Measurements from ENCODE around the gene INPP5E.

DNA sequence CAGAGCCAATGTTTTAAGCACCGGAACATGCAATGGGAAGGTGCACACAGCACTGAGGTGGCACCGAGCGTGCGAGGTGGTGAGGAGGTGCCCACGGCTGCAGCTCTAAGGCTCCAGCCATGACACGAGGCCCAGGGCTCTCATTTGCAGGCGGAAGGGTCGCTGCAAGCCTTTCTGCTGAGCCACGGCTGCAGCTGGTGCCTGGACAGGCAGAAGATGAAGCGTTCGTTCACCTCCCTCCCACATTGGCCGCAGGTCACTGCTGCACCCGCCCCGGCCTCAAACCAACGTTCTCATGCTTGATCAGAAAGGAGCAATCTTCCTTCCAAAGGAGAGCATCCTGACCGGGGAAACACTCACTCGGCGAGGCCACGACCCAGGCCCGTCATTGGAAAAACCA is 4.5 kb upstream of the INPP5E start:
- TF ChIP-seq POLR2A (IDR thresholded peaks at IDR 0.05) (no peak), CTCF (IDR thresholded peaks at IDR 0.05 in 8 of 11, conservative IDR thresholded peaks at IDR 0.05 in 3 of 11) (no peak)
